GM23248 (cell line): ENCODE results near the gene ASPHD2. TPM values are rescaled to one million over a fixed set of nuclear protein-coding genes. Genes with fewer than 3 reads are reported as not detected.

Experiments
- DNase-seq: peaks from one replicate; pipeline ENCODE4 v3.0.0-alpha.2; 2015
- H2AFZ ChIP-seq: fragments of 200-600 bp; sonication (generic); 2 replicates; pipeline ENCODE4 v1.6.1; 2016; ENCODE audit warnings: antibody characterized with exemption
- H3F3A ChIP-seq: fragments of 200-600 bp; sonication (generic); 2 replicates; pipeline ENCODE4 v1.6.1; 2016; ENCODE audit warnings: mild to moderate bottlenecking, antibody characterized with exemption, mixed run types; ENCODE audit not compliant: insufficient read depth
- H3K27ac ChIP-seq: fragments of 200-600 bp; sonication (generic); 2 replicates; pipeline ENCODE4 v1.5.1; 2016; ENCODE audit warnings: mild to moderate bottlenecking
- H3K27me3 ChIP-seq: fragments of 200-600 bp; sonication (generic); replicated peaks from 2 replicates; pipeline ENCODE4 v1.6.1; 2016; ENCODE audit warnings: mild to moderate bottlenecking; ENCODE audit not compliant: insufficient read depth
- H3K36me3 ChIP-seq: fragments of 200-600 bp; sonication (generic); 2 replicates; pipeline ENCODE4 v1.6.1; 2016; ENCODE audit warnings: low read depth, mild to moderate bottlenecking
- H3K4me1 ChIP-seq: fragments of 200-600 bp; sonication (generic); 2 replicates; pipeline ENCODE4 v1.6.1; 2016; ENCODE audit warnings: mild to moderate bottlenecking; ENCODE audit not compliant: insufficient read depth
- H3K4me2 ChIP-seq: fragments of 200-600 bp; sonication (generic); one replicate; pipeline ENCODE4 v1.6.1; 2016; ENCODE audit warnings: mild to moderate bottlenecking; ENCODE audit not compliant: unreplicated experiment
- H3K4me3 ChIP-seq: fragments of 200-600 bp; sonication (generic); 2 replicates; pipeline ENCODE4 v1.5.1; 2016; ENCODE audit warnings: mild to moderate bottlenecking
- H3K79me2 ChIP-seq: fragments of 200-600 bp; sonication (generic); 2 replicates; pipeline ENCODE4 v1.6.1; 2016; ENCODE audit warnings: mild to moderate bottlenecking; ENCODE audit not compliant: insufficient read depth
- H3K9ac ChIP-seq: fragments of 200-600 bp; sonication (generic); 2 replicates; pipeline ENCODE4 v1.6.1; 2016; ENCODE audit warnings: mild to moderate bottlenecking
- H3K9me2 ChIP-seq: fragments of 200-600 bp; sonication (generic); 2 replicates; pipeline ENCODE4 v1.6.1; 2016; ENCODE audit warnings: mixed run types, mild to moderate bottlenecking, moderate library complexity; ENCODE audit not compliant: insufficient read depth
- H3K9me3 ChIP-seq: fragments of 200-600 bp; sonication (generic); one replicate; pipeline ENCODE4 v1.6.1; 2017; ENCODE audit warnings: low read depth
- H4K20me1 ChIP-seq: fragments of 200-600 bp; sonication (generic); 2 replicates; pipeline ENCODE4 v1.6.0; 2016; ENCODE audit not compliant: insufficient read depth
- EZH2 ChIP-seq: fragments of 200-600 bp; sonication (generic); IDR thresholded peaks from 2 replicates; pipeline ENCODE4 v1.6.1; 2018; ENCODE audit warnings: antibody characterized with exemption, mild to moderate bottlenecking; ENCODE audit not compliant: insufficient read depth, poor library complexity, severe bottlenecking
- EZH2phosphoT487 ChIP-seq: fragments of 200-600 bp; sonication (generic); IDR thresholded peaks from 2 replicates; pipeline ENCODE4 v1.6.1; 2018; ENCODE audit warnings: antibody characterized with exemption, moderate library complexity, mild to moderate bottlenecking, low read depth; ENCODE audit not compliant: insufficient read depth
- WGBS, 2 experiments: methylation state at CpG; one replicate each; pipeline ENCODE4 v1.1.6; 2015 to 2017; ENCODE audit warnings: low lambda C conversion rate in 2 of 2, low coverage in 1 of 2; ENCODE audit errors: missing lambda C conversion rate in 2 of 2; 5-methylcytosine and 5-hydroxymethylcytosine counted together
- in situ Hi-C: fragments of 300-500 bp; cut with MboI; formaldehyde crosslinking; loops from 2 replicates; pipeline ENCODE4 v1.15.0; 2020
- polyA plus RNA-seq: library from polyadenylated mRNA; unstranded; fragments of >200 nt; fragmentation: Nextera tagmentation; extraction: Ambion mirVana; gene quantifications from 2 replicates; pipeline ENCODE4 v1.2.1, GENCODE V29; 2016
- total RNA-seq: library from RNA; depleted of rRNA; stranded (reverse); fragments of >200 nt; shearing (Covaris generic); gene quantifications from 2 replicates; pipeline ENCODE4 v1.2.3, GENCODE V29; 2014

ASPHD2 gene
- total and polyA plus RNA-seq, 2 experiments from 2014 or later = 0.73 to 1.8 TPM

DNA sequence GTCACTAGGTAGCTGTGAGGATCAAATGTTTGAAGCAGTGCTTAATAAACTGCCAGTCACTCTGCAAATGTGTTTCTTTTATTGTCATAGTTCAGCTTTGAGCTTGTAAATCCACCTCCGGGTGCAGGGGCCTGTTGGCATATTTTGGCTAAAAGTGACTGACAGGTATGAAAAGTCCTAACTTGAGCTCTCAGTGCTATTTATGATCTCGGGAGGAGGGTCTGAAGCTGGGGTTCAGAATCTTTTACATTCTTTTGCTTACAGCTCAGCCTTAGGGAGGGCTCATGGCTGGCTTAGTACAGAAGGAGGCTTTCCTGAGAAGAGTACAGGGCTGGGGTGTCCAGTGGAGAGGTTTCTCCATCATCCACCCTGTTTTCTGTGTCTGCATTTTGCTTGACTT, 1.5 kb downstream of the ASPHD2 start:
- in situ Hi-C loops = no loop called here

DNA sequence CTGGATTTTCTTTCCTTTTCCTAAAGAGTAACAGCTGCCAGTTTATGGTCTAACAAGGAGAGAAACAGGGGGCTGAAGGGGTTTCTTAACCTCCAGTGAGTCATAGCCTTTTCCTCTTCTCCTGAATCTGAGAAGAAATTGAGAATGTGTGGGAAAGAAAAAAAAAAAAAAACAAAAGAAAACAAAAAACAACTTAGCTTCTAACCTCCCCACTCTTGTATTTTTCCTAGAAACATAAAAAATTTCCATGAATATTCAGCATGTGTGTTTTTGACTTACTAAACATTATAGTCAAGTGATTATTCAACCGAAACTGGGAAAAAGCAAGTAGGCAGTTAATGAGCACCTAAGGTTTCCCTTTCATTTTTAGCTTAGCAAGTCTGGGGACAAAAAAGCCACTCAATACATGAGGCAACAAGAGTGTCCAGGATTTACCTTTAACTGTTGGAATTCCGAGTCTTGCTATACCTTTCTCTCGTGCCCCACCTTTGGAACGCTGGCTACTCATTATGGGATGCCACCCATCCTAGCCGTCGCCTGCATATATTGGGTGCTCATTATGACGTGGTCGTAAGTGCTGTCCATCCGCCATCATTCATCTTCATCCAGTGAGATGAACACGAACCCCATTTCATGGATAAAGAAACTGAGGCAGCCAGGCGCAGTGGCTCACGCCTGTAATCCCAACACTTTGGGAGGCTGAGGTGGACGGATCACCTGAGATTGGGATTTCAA, 2.4 kb downstream of the ASPHD2 start:
- H3K4me3 ChIP-seq = no peak overlapping the region
- WGBS, 2 experiments = 87 to 89% methylated on average over 13 of the region's 13 CpGs

More for the DNA sequence above, 1.5 kb downstream of the ASPHD2 start:
- Histone ChIP-seq H3K27me3 (no peaks in the 10 kb centered on the region; the same call in 1 of the 2 replicates), H3K9ac (no peak overlapping the region), H3K4me1 (no peaks in the 10 kb centered on the region), H3K4me3 (no peak overlapping the region), H3F3A (0 out of 2 replicates have a peak, but pooled peaks cover 6% of the 10 kb centered on the region), H3K27ac (no peak overlapping the region), H3K9me3 (no peaks in the 10 kb centered on the region), H3K79me2 (no peaks in the 10 kb centered on the region), H3K4me2 (no peak overlapping the region), H2AFZ (no peak overlapping the region), H4K20me1 (no peaks in the 10 kb centered on the region), H3K36me3 (no peaks in the 10 kb centered on the region), H3K9me2 (no peaks in the 10 kb centered on the region)
- TF ChIP-seq EZH2 = no peak
- no peak for TF ChIP-seq EZH2phosphoT487
- 72 to 88% methylated on average over 2 of the region's 2 CpGs for WGBS, 2 experiments
- DNase-seq = no peak

DNA sequence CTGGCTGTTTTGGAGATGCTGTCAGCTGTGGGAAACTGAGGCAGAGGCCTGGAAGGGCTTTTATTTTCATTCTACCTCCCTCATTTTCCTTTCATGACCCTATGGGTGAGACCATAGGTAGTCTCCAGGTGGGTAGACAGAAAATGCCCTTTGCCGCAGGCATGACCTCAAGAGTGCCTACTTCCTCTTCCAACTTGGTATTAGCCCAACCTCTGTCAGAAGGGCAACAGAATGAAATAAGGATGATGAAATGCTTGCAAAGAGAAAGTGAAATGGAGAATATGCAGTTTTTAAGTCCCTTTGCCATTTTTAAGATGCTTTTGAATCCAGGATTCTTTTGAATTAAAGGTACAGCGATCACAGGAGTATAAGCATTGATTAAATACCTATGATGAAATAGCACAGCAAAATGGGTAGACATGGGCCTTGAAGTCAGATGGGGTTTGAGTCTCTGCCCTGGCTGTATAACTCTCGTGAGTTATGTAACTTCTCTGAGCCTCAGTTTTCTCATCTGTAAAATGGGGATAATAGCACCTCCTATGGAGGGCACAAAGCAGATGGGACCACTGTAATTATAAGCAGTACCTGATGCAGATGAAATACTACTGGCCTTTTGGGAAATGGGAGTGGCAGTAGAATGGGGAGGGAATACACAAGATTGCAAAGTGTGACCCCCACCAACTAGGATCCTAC, 3.7 kb downstream of the ASPHD2 start:
- Histone ChIP-seq H3K27me3 (no peaks in the 10 kb centered on the region), H3K9me3 (no peaks in the 10 kb centered on the region), H3K4me2 (no peak overlapping the region), H3K79me2 (no peaks in the 10 kb centered on the region), H3F3A (0 out of 2 replicates have a peak, but pooled peaks cover 6% of the 10 kb centered on the region), H3K9me2 (no peaks in the 10 kb centered on the region), H2AFZ (no peak overlapping the region), H4K20me1 (no peaks in the 10 kb centered on the region), H3K27ac (no peak overlapping the region), H3K4me3 (no peak overlapping the region), H3K36me3 (no peaks in the 10 kb centered on the region), H3K9ac (no peak overlapping the region), H3K4me1 (no peaks in the 10 kb centered on the region)
- 83% methylated on average over 3 of the region's 3 CpGs for WGBS, 2 experiments
- DNase-seq = no peak
- in situ Hi-C loops = no loop called here
- TF ChIP-seq EZH2phosphoT487 = no peak
- no peak for TF ChIP-seq EZH2

More for the DNA sequence above, 2.4 kb downstream of the ASPHD2 start:
- Histone ChIP-seq H3K36me3 (no peaks in the 10 kb centered on the region), H3K9me2 (no peaks in the 10 kb centered on the region), H4K20me1 (no peaks in the 10 kb centered on the region), H3F3A (0 out of 2 replicates have a peak, but pooled peaks cover 6% of the 10 kb centered on the region), H3K9me3 (no peaks in the 10 kb centered on the region), H3K79me2 (no peaks in the 10 kb centered on the region), H3K27me3 (no peaks in the 10 kb centered on the region; the same call in 1 of the 2 replicates), H3K9ac (no peak overlapping the region), H2AFZ (no peak overlapping the region), H3K4me2 (no peak overlapping the region), H3K27ac (no peak overlapping the region), H3K4me1 (no peaks in the 10 kb centered on the region)
- DNase-seq = no peak
- in situ Hi-C loops = no loop called here
- no peak for TF ChIP-seq EZH2phosphoT487
- TF ChIP-seq EZH2 = no peak

DNA sequence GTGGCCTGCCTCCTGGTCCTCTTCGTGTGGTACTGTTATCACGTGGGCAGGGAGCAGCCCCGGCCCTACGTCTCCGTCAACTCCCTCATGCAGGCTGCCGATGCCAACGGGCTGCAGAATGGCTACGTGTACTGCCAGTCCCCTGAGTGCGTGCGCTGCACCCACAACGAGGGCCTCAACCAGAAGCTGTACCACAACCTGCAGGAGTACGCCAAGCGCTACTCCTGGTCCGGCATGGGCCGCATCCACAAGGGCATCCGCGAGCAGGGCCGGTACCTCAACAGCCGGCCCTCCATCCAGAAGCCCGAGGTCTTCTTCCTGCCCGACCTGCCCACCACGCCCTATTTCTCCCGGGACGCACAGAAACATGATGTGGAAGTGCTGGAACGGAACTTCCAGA, 4.7 kb downstream of the ASPHD2 start:
- Histone ChIP-seq H3F3A (0 out of 2 replicates have a peak, but pooled peaks cover 6% of the 10 kb centered on the region), H3K79me2 (no peaks in the 10 kb centered on the region), H3K9ac (no peak overlapping the region), H3K4me2 (no peak overlapping the region), H3K27me3 (no peaks in the 10 kb centered on the region), H3K36me3 (no peaks in the 10 kb centered on the region), H2AFZ (no peak overlapping the region), H3K9me3 (no peaks in the 10 kb centered on the region), H3K4me3 (no peak overlapping the region), H3K9me2 (no peaks in the 10 kb centered on the region), H4K20me1 (no peaks in the 10 kb centered on the region), H3K4me1 (peaks cover 3% of the 10 kb centered on the region; the same call in 1 of the 2 replicates), H3K27ac (no peak overlapping the region)
- no peak for TF ChIP-seq EZH2phosphoT487
- no peak for TF ChIP-seq EZH2
- WGBS, 2 experiments = 91 to 96% methylated on average over 24 to 25 of the region's 25 CpGs
- in situ Hi-C loops = no loop called here
- DNase-seq = no peak
